Smooth muscle cell (in vitro differentiated cells): ENCODE measurements around the gene CD4. TPM values are rescaled to one million over a fixed set of nuclear protein-coding genes. Genes with fewer than 3 reads are reported as not detected.

Source experiments
- DNase-seq: peaks from one replicate; lab custom pipeline; 2025; ENCODE audit not compliant: unreplicated experiment; lab: John Stamatoyannopoulos, UW
- H2AFZ ChIP-seq: fragments of 200-600 bp; sonication (generic); 2 replicates; pipeline ENCODE4 v1.6.0; 2016; ENCODE audit warnings: antibody characterized with exemption, low read depth, mild to moderate bottlenecking
- H3F3A ChIP-seq: fragments of 200-600 bp; sonication (generic); 2 replicates; pipeline ENCODE4 v1.6.0; 2017; ENCODE audit warnings: antibody characterized with exemption, low read depth
- H3K27ac ChIP-seq: fragments of 200-600 bp; sonication (generic); 2 replicates; pipeline ENCODE4 v1.5.1; 2016; ENCODE audit warnings: low read depth, mild to moderate bottlenecking
- H3K27me3 ChIP-seq: fragments of 200-600 bp; sonication (generic); 2 replicates; pipeline ENCODE4 v1.6.1; 2016; ENCODE audit warnings: low read depth, mild to moderate bottlenecking
- H3K36me3 ChIP-seq: fragments of 200-600 bp; sonication (generic); 2 replicates; pipeline ENCODE4 v1.5.1; 2016; ENCODE audit warnings: low read depth
- H3K4me1 ChIP-seq: fragments of 200-600 bp; sonication (generic); 2 replicates; pipeline ENCODE4 v1.5.1; 2016; ENCODE audit warnings: low read depth
- H3K4me2 ChIP-seq: fragments of 200-600 bp; sonication (generic); 2 replicates; pipeline ENCODE4 v1.6.0; 2016; ENCODE audit warnings: mild to moderate bottlenecking
- H3K4me3 ChIP-seq: fragments of 200-600 bp; sonication (generic); 2 replicates; pipeline ENCODE4 v1.5.1; 2016; ENCODE audit warnings: mild to moderate bottlenecking
- H3K79me2 ChIP-seq: fragments of 200-600 bp; sonication (generic); 2 replicates; pipeline ENCODE4 v1.6.0; 2016; ENCODE audit warnings: low read depth, mild to moderate bottlenecking
- H3K9ac ChIP-seq: fragments of 200-600 bp; sonication (generic); 2 replicates; pipeline ENCODE4 v1.6.0; 2016; ENCODE audit warnings: low read depth
- H3K9me3 ChIP-seq: fragments of 200-600 bp; sonication (generic); replicated peaks from 2 replicates; pipeline ENCODE4 v1.5.1; 2016; ENCODE audit warnings: low read depth
- H4K20me1 ChIP-seq: fragments of 200-600 bp; sonication (generic); 2 replicates; pipeline ENCODE4 v1.6.0; 2016; ENCODE audit warnings: low read depth
- CTCF ChIP-seq: fragments of 200-600 bp; sonication (generic); IDR thresholded peaks from 2 replicates; pipeline ENCODE4 v1.5.1; 2017; ENCODE audit warnings: borderline replicate concordance, mild to moderate bottlenecking, antibody characterized with exemption; ENCODE audit not compliant: insufficient read depth, poor library complexity, severe bottlenecking
- WGBS: methylation state at CpG from one replicate; pipeline ENCODE4 v1.1.7; 2016; ENCODE audit warnings: low lambda C conversion rate; 5-methylcytosine and 5-hydroxymethylcytosine counted together
- polyA plus RNA-seq: library from polyadenylated mRNA; unstranded; fragments of >200 nt; fragmentation: Nextera tagmentation; extraction: Ambion mirVana; gene quantifications from 2 replicates; pipeline ENCODE4 v1.2.1, GENCODE V29; 2016
- total RNA-seq: library from RNA; depleted of rRNA; stranded (reverse); fragments of >200 nt; gene quantifications from 2 replicates; pipeline ENCODE4 v1.2.3, GENCODE V29; 2014

CD4 gene
- total and polyA plus RNA-seq, 2 experiments from 2014 or later = 0.13 to 2.5 TPM

GRCh38 chr12:6773590-6774351 lies 15.6 kb upstream of the CD4 start:
- Histone ChIP-seq H3K27ac (no peak overlapping the region), H4K20me1 (peaks cover 26% of the 10 kb centered on the region), H3K27me3 (peaks cover 7% of the 10 kb centered on the region), H3K9me3 (no peaks in the 10 kb centered on the region), H3K9ac (no peak overlapping the region), H3K4me2 (peak overlapping the region; percentile 77), H3K4me1 (peaks cover 41% of the 10 kb centered on the region), H3K36me3 (no peaks in the 10 kb centered on the region), H3K79me2 (peaks cover 2% of the 10 kb centered on the region), H2AFZ (peak overlapping the region; percentile 18), H3F3A (peaks cover 5% of the 10 kb centered on the region), H3K4me3 (peak overlapping the region; percentile 31)
- no peak for TF ChIP-seq CTCF
- DNase-seq = no peak
- 18% methylated on average over 44 of the region's 60 CpGs for WGBS

- DNase-seq = no peak
- Histone ChIP-seq H3K9ac (no peak overlapping the region), H3K36me3 (no peaks in the 10 kb centered on the region), H3K27me3 (peaks cover 7% of the 10 kb centered on the region), H4K20me1 (peaks cover 18% of the 10 kb centered on the region), H3K79me2 (no peaks in the 10 kb centered on the region), H3K4me2 (no peak overlapping the region), H3F3A (peaks cover 5% of the 10 kb centered on the region), H3K4me1 (peaks cover 41% of the 10 kb centered on the region), H3K9me3 (no peaks in the 10 kb centered on the region), H3K4me3 (no peak overlapping the region), H3K27ac (no peak overlapping the region), H2AFZ (no peak overlapping the region)
- TF ChIP-seq CTCF = no peak
- WGBS = 95% methylated on average over 15 of the region's 15 CpGs
Observed at GRCh38 chr12:6774499-6775062, 14.7 kb upstream of the CD4 start.

- TF ChIP-seq CTCF = no peak
- peaks cover 9% of the 10 kb centered on the region for H4K20me1 ChIP-seq
- DNase-seq = no peak
- no peak overlapping the region for H2AFZ ChIP-seq
- H3K79me2 ChIP-seq = no peaks in the 10 kb centered on the region
- no peaks in the 10 kb centered on the region for H3K36me3 ChIP-seq
- H3K27ac ChIP-seq = no peak overlapping the region
- H3F3A ChIP-seq = peaks cover 5% of the 10 kb centered on the region
- no peaks in the 10 kb centered on the region for H3K9me3 ChIP-seq
- no peak overlapping the region for H3K4me2 ChIP-seq
- WGBS = 92% methylated on average over 16 of the region's 16 CpGs
- H3K4me1 ChIP-seq = peaks cover 37% of the 10 kb centered on the region
- no peak overlapping the region for H3K9ac ChIP-seq
- H3K4me3 ChIP-seq = no peak overlapping the region
- peaks cover 7% of the 10 kb centered on the region for H3K27me3 ChIP-seq
Observed at GRCh38 chr12:6775185-6776174, 13.8 kb upstream of the CD4 start.
